GM21723 (cell line): ENCODE results near the gene AGPS.

Source experiments
- ATAC-seq: cut with Tn5 transposase; IDR thresholded peaks from one replicate; pipeline ENCODE4 v1.9.1; 2021; ENCODE audit warnings: mild to moderate bottlenecking, moderate library complexity; ENCODE audit not compliant: unreplicated experiment

AGPS gene

DNA sequence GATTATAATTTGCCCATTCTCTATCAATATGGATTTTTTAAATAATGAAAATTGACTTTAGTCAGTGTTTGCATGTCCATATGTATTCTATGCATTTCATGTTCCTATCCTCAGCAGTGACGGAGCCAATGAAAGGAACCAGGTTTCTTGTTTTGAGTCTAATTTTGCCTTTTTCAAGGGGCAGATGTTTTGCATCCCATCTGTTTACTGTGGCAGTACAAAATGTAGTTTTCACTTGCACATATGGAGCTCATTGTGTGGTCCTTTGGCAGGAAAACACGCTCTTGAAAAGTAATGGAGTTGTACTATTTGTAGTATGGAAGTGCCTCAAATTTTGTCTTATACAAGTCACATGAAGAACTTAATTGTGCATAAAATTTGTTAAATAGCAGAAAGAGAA is 127.8 kb downstream of the AGPS start:
- no peak for ATAC-seq

DNA sequence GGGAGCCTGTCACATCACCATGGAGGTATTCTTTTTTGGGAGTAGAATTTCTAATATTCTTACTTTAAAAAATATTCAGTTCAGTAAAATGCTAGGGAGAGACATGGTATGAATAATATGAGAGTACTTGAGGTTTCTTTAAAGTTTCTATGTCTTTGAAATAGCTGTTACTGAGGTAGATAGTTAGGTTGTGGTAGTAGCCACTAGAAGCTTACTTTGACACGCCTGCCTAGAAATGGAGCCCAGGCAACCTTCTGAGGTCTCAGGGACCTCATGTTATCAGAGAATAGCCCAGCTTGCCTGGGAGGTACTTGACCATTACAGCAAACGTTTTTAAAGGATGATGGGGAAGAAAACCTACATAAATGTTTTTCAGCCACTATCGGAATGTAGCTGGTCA is 131.2 kb downstream of the AGPS start:
- ATAC-seq: no peak

DNA sequence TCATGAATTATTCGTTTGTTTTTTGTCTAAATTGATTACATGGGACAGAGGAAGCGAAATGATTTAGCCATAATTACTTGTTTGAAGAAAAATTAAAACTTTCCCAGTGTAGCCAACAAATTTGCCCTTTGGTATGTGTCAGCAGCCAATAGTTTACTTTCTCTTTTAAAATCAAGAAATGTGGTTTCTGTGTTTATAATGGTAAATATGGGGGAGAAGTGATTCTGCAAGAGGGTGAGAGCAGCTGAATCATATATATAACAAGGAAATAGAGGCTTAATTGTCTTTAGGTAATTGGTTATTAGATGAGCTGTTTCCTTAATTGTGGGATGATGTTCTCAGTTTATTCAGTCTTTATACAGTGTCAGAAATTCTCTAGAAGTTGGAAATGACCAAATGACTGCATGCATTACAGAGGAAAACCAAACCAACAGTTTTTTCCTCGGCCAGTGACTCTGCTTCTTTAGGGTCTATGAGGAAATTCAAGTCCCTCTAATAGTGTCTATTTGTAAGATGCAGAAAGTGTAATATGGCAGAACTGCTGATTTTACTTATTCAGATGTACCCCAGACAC is 132.9 kb downstream of the AGPS start:
- no peak for ATAC-seq

DNA sequence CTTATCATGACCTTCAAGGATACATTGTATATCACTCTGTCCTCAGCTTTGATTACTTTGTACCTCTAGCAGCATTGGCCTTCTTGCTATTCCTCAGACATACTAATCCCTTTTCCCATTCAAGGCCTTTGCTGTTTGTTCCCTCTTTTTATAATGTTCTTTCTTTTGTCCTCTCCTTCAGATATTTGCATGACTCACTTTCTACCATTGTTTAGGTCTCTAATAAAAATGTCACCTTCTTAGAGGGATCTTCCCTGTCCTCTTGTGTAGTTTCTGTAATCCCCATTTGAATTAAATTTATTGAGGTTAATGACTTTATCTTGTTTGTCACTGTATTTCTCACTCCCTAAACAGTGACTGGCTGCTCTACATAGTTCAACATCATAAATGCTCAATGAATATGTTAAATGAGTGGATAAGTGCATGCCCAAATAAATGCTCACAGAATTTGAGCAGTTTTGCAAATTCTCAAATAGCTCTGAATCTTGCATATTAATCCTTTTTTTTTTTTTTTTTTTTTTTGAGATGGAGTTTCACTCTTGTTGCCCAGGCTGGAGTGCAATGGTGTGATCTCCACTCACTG is 135.9 kb downstream of the AGPS start:
- no peak for ATAC-seq

GRCh38 chr2:177529166-177529565 is 136.6 kb downstream of the AGPS start:
- ATAC-seq: no peak

DNA sequence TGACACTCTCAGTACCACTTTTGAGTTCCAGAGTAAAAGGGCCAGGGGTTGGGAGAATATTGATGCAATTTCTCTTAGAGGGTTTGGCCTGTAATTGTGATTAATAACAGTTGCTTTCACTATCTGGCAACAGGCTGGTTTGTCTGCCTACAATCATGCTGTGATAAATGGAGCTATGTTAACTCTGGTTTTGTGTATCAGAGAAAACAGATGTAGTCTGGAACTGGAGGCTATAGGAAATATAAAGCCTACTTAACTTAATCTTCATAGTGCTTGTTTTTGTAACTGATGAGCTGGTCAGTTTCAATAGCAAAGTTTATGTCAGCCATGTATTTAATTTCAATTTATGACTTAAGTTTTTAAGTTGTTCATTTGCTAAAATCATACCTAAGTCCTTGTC is 138.0 kb downstream of the AGPS start:
- ATAC-seq: no peak

DNA sequence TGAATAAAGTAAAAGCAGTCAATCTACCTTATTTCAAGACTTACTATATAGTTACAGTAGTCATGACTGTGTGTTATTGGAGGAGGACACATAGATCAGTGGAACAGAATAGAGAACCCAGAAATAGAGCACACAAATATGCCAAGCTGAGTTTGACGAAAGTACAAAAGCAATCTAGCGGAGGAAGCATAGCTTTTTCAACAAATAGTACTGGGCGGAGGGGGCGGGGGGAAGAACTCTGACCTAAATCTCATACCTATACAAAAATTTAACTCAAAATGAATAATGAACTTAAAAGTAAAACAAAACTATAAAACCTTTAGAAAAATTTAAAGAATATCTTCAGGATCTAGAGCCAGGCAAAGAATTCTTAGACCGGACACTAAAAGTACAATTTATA is 139.1 kb downstream of the AGPS start:
- no peak for ATAC-seq

DNA sequence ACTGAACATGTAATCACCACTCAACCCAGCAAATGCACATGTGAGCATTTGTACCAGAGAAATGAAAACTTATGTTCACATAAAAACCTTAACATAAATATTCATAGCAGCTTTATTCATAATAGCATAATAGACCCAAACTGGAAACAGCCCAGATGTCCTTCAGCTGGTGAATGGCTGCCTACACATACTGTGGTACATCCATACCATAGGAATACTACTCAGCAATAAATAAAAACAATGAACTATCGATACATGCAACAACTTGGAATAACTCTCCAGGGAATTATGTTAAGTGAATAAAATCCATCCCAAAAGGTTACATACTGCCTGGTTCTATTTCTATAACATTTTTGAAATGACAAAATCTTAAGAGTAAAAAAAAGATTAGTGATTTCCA is 140.0 kb downstream of the AGPS start:
- ATAC-seq: no peak

DNA sequence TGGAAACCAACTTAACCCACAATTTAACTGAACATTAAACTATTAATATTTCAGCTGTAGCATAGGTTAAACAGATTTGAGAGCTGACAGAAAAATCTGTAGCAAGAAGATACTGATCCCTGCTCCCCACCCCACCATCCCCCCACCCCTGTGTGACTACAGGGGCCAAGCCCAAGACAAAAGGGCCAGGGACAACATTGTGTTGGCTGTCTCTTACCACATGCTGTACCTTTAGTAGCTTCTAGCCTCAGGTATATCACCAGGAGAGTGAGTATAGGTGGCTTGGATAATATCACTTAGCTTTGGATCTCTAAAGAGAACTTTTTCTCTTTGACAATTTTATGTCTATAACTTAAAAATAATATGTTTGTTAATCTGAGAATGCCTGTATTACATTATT is 140.7 kb downstream of the AGPS start:
- no peak for ATAC-seq

GRCh38 chr2:177535000-177535399 is 142.4 kb downstream of the AGPS start:
- no peak for ATAC-seq

- ATAC-seq: no peak
These were observed 143.5 kb downstream of the AGPS start for GRCh38 chr2:177535958-177536504.

DNA sequence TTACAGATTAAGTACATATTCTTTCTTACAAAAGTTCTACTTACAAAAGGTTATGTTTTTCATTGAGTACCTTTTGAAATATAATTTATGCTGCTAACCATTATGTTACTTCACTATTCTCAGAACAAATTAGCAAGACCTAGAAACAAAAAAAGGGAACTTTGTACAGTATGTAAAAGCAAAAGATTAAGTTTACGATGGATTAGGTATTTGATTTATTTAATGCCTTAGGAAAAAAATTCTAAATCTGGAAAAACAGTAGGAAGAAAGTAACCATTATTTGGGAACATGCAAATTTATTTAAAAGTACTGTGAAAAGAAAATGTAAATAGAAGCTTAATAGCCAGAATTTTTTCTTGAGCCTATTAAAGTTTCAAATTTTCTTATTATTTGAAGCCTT is 144.6 kb downstream of the AGPS start:
- ATAC-seq: no peak

- no peak for ATAC-seq
These were observed 145.1 kb downstream of the AGPS start for GRCh38 chr2:177537636-177538035.

DNA sequence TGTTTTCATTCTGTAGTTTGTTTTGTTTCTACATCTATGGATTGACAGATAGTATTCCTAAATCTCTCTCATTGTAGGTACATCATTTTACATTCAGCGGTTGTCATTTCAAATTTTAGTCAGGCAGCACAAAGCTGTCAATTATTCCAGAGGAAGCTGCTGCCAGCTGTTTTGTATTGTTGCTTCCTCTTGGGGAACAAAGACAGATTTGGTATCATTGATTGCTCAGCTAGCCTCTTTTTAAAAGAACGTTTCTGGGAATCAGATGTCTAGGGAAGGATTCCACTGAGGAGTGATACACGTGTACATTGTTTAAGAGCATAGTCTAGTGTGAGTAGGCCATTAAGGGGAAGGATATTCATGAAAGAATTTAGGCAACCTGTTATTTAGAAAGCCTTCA is 145.8 kb downstream of the AGPS start:
- ATAC-seq: no peak

DNA sequence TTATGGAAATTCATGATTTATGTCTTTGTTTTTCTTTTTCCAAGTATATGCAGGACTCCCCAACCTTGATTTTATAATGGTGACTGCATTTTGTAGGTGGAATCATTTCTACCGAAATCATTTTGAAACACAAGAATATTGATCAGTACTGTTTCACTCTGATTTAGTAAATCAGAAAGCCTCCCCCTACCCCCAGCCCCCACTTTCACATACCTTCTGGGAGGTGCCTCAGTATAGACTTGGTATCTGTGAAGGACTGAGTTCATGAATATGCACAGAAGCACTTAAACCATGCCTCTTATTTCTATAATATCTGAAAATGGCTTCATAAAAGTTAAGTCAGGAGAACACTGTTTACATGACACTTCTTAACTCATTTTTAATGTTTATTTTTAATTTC is 147.7 kb downstream of the AGPS start:
- ATAC-seq: no peak

DNA sequence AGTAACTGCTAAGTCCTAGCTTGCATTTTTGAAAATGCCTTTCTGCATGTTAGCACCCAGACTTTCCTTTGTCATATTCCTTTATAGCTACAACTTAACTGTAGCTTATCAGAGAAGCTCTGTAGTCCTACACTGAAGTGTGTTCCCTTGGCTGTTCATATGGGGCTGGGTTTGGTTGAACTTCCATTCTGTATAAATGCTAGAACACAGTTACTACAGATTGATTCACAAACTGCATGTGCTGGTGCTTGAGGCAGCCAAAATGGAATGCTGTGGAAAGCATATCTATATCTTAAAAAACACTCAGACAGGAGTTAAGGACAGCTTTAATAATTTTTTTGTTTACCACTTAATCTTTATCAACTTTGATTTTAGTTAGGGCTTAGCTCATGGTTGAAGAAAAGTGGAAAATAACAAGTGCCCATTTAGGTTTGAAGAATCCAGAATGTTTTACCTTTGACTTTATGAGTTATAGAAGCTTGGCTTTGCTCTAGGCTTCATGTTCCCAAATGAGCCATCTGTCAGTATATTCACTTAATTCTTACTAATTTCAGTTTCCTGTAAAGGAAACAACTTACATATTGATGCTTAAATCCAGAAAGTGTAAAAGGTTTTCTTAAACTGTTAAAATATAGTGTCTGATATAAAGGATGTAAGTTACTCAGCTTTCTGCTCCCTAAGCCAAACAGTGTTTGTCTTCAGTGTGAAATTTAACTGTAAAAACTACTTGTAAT is 148.9 kb downstream of the AGPS start:
- ATAC-seq: no peak

DNA sequence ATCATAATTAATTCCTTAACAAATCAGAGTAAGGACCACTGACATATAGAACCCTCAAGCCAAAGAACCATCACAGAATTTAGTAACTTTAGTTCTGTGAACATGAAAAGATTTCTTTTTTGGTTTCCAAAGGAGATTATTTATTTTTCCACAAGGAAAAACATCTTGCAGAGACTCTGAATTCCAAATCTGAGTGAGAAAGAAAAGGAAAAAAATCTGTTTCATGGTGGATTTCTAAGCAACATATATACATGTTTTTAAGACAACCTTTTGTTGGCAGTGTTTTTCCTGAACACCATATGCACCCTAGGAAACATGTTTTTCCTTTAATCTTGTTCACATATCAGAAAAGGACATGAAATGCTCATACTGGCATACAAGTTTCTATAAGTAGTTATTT is 149.8 kb downstream of the AGPS start:
- ATAC-seq: no peak

DNA sequence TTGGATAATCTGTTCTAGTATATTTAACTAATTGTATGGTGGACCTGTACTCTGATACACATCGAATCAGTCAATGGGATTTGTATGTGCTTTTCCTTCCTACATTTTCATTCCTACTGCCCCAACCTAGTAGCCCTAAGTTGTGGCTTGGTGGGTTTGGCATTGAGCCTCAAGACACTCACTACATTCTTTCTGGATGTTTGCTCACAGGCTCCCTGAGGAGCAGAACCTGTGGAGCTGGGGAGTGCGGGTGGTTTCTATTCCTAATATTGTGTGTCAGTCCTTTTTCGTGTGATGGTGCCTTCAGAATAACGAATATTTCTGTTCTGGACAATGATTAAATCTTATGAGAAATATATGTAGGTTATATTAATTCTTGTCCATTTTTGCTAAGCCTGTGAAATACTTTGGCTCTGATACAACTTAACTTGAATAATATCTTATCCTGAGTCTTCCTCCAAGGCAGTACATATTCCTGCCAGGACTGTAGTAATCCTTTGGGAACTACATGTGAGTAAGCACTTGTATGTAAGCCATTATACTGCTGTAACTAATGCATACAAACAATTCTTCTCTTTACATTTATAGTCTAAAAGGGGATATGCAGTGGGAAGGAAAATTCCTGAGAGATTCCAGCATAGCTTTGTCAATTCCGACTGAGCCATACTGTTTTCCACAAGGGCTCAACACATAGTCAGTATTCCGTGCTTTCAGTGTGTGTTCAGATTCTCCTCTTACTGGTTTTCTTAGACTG is 150.6 kb downstream of the AGPS start:
- no peak for ATAC-seq

GRCh38 chr2:177545143-177545542 is 152.6 kb downstream of the AGPS start:
- no peak for ATAC-seq

DNA sequence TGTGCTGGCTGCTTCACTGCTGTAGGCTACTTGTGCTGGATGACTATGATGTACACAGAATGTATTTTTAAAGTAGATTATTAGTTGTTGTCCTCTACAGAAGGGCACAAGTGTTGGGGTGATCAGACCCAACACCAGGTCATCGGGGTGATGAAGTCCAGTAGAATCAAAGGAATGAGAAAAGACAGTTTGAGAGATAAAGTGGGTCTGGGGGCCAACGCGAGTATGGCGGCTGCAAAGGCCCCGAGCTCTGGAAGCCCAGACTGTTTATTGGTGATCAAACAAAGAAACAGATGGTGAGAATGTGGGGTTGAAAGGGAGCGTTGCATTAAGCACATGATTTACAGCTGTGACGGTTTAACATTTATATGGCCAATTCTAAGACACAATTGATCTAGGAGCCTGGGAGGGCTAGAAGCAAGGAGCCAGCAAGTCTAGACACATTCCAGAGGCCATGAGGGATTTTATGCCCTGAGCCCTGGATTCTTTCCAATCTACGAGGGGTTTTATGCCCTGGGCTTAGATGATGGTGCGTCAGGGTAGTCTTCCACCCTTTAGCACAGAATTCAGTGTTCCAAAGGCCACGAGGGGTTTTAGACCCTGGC is 153.5 kb downstream of the AGPS start:
- no peak for ATAC-seq

DNA sequence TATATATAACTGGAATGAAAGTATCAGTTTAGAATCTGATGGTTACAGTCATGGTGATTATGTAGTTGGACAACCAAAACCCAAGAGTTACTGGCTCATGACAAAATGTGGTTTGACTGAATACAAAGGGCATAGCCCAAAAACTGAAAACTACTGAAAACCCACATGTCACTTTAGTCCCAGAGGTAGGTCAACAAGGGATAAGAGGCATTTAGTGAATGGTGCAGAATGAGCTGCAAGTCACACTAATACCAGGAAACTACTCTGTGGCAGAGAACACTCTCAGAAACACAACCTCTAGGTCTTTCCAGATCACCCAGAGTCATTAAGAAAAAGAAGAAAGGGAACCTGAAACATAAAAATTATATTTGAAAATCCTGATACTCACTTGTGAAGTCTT is 154.5 kb downstream of the AGPS start:
- ATAC-seq: peak; percentile 93
